ENCODE measurements around the gene CADPS. TPM values are rescaled to one million over a fixed set of nuclear protein-coding genes. Genes with fewer than 3 reads are reported as not detected.

Gene CADPS
- total RNA-seq, 2 donors from 2014 or later: not detected

- H3K27me3 Mint-ChIP-seq: peaks cover 7% of the 10 kb centered on the region
- no peak for ATAC-seq (replicated peaks)
- no peak overlapping the region for H3K4me3 Mint-ChIP-seq
- H3K4me1 Mint-ChIP-seq: no peaks in the 10 kb centered on the region
- H3K36me3 Mint-ChIP-seq (ENCODE audit: low read depth): no peaks in the 10 kb centered on the region
- no peaks in the 10 kb centered on the region for H3K9me3 Mint-ChIP-seq
- no peak overlapping the region for H3K27ac Mint-ChIP-seq
Observed at GRCh38 chr3:62546266-62546665, 328.9 kb downstream of the CADPS start.

GRCh38 chr3:62542185-62542584, 333.0 kb downstream of the CADPS start:
- Mint-ChIP-seq H3K4me3 (no peak overlapping the region), H3K4me1 (no peaks in the 10 kb centered on the region), H3K36me3 (ENCODE audit: low read depth) (no peaks in the 10 kb centered on the region), H3K27ac (no peak overlapping the region), H3K27me3 (peaks cover 5% of the 10 kb centered on the region), H3K9me3 (no peaks in the 10 kb centered on the region)
- ATAC-seq (replicated peaks): no peak

- ATAC-seq (replicated peaks): no peak
- Mint-ChIP-seq H3K4me1 (no peaks in the 10 kb centered on the region), H3K27me3 (peaks cover 5% of the 10 kb centered on the region), H3K9me3 (no peaks in the 10 kb centered on the region), H3K27ac (no peak overlapping the region), H3K4me3 (no peak overlapping the region), H3K36me3 (ENCODE audit: low read depth) (no peaks in the 10 kb centered on the region)
Observed at GRCh38 chr3:62539762-62540161, 335.5 kb downstream of the CADPS start.

- H3K27ac Mint-ChIP-seq: no peak overlapping the region
Observed at GRCh38 chr3:62538691-62539356, 336.4 kb downstream of the CADPS start.

GRCh38 chr3:62534326-62534725, 340.9 kb downstream of the CADPS start:
- Mint-ChIP-seq H3K4me3 (no peak overlapping the region), H3K9me3 (no peaks in the 10 kb centered on the region), H3K36me3 (ENCODE audit: low read depth) (no peaks in the 10 kb centered on the region), H3K27me3 (peaks cover 5% of the 10 kb centered on the region), H3K27ac (no peak overlapping the region), H3K4me1 (no peaks in the 10 kb centered on the region)
- ATAC-seq (replicated peaks): no peak

More at GRCh38 chr3:62538691-62539356, 336.4 kb downstream of the CADPS start:
- no peak for ATAC-seq (replicated peaks)
- H3K27me3 Mint-ChIP-seq: peaks cover 5% of the 10 kb centered on the region
- no peaks in the 10 kb centered on the region for H3K9me3 Mint-ChIP-seq
- H3K4me3 Mint-ChIP-seq: no peak overlapping the region
- H3K4me1 Mint-ChIP-seq: no peaks in the 10 kb centered on the region
- H3K36me3 Mint-ChIP-seq (ENCODE audit: low read depth): no peaks in the 10 kb centered on the region

GRCh38 chr3:62532796-62533195, 342.4 kb downstream of the CADPS start:
- H3K27me3 Mint-ChIP-seq: no peaks in the 10 kb centered on the region
- H3K4me3 Mint-ChIP-seq: no peak overlapping the region
- no peak for ATAC-seq (replicated peaks)
- H3K27ac Mint-ChIP-seq: no peak overlapping the region
- no peaks in the 10 kb centered on the region for H3K9me3 Mint-ChIP-seq
- no peaks in the 10 kb centered on the region for H3K4me1 Mint-ChIP-seq
- no peaks in the 10 kb centered on the region for H3K36me3 Mint-ChIP-seq (ENCODE audit: low read depth)

GRCh38 chr3:62531981-62532380, 343.2 kb downstream of the CADPS start:
- Mint-ChIP-seq H3K4me1 (no peaks in the 10 kb centered on the region), H3K27ac (no peak overlapping the region), H3K9me3 (no peaks in the 10 kb centered on the region), H3K4me3 (no peak overlapping the region), H3K27me3 (no peaks in the 10 kb centered on the region), H3K36me3 (ENCODE audit: low read depth) (no peaks in the 10 kb centered on the region)
- ATAC-seq (replicated peaks): no peak

GRCh38 chr3:62531493-62531892, 343.7 kb downstream of the CADPS start:
- no peak overlapping the region for H3K27ac Mint-ChIP-seq
- no peaks in the 10 kb centered on the region for H3K9me3 Mint-ChIP-seq
- no peak for ATAC-seq (replicated peaks)
- H3K36me3 Mint-ChIP-seq (ENCODE audit: low read depth): no peaks in the 10 kb centered on the region
- no peaks in the 10 kb centered on the region for H3K4me1 Mint-ChIP-seq
- H3K4me3 Mint-ChIP-seq: no peak overlapping the region
- no peaks in the 10 kb centered on the region for H3K27me3 Mint-ChIP-seq

- H3K36me3 Mint-ChIP-seq (ENCODE audit: low read depth): no peaks in the 10 kb centered on the region
- H3K4me3 Mint-ChIP-seq: no peak overlapping the region
- H3K27ac Mint-ChIP-seq: no peak overlapping the region
- no peaks in the 10 kb centered on the region for H3K4me1 Mint-ChIP-seq
- no peak for ATAC-seq (replicated peaks)
- peaks cover 6% of the 10 kb centered on the region for H3K27me3 Mint-ChIP-seq
- peaks cover 4% of the 10 kb centered on the region for H3K9me3 Mint-ChIP-seq
Observed at GRCh38 chr3:62529230-62529629, 346.0 kb downstream of the CADPS start.

GRCh38 chr3:62527474-62527873, 347.7 kb downstream of the CADPS start:
- Mint-ChIP-seq H3K36me3 (ENCODE audit: low read depth) (no peaks in the 10 kb centered on the region), H3K9me3 (peaks cover 4% of the 10 kb centered on the region), H3K4me3 (no peak overlapping the region), H3K27ac (no peak overlapping the region), H3K27me3 (peaks cover 7% of the 10 kb centered on the region), H3K4me1 (no peaks in the 10 kb centered on the region)
- ATAC-seq (replicated peaks): no peak

GRCh38 chr3:62525281-62525680, 349.9 kb downstream of the CADPS start:
- H3K4me3 Mint-ChIP-seq: no peak overlapping the region
- no peak for ATAC-seq (replicated peaks)
- no peaks in the 10 kb centered on the region for H3K4me1 Mint-ChIP-seq
- peaks cover 7% of the 10 kb centered on the region for H3K27me3 Mint-ChIP-seq
- peaks cover 4% of the 10 kb centered on the region for H3K9me3 Mint-ChIP-seq
- no peaks in the 10 kb centered on the region for H3K36me3 Mint-ChIP-seq (ENCODE audit: low read depth)
- H3K27ac Mint-ChIP-seq: no peak overlapping the region

- Mint-ChIP-seq H3K4me3 (no peak overlapping the region), H3K27ac (no peak overlapping the region), H3K27me3 (peaks cover 9% of the 10 kb centered on the region), H3K36me3 (ENCODE audit: low read depth) (no peaks in the 10 kb centered on the region), H3K4me1 (no peaks in the 10 kb centered on the region), H3K9me3 (peaks cover 4% of the 10 kb centered on the region)
- ATAC-seq (replicated peaks): no peak
Observed at GRCh38 chr3:62523672-62524071, 351.5 kb downstream of the CADPS start.

- no peak overlapping the region for H3K4me3 Mint-ChIP-seq
- no peak overlapping the region for H3K27ac Mint-ChIP-seq
- H3K9me3 Mint-ChIP-seq: peaks cover 4% of the 10 kb centered on the region
- H3K27me3 Mint-ChIP-seq: peaks cover 13% of the 10 kb centered on the region
- ATAC-seq (replicated peaks): no peak
- no peaks in the 10 kb centered on the region for H3K36me3 Mint-ChIP-seq (ENCODE audit: low read depth)
- no peaks in the 10 kb centered on the region for H3K4me1 Mint-ChIP-seq
Observed at GRCh38 chr3:62521464-62522105, 353.6 kb downstream of the CADPS start.

GRCh38 chr3:62503516-62503915, 371.7 kb downstream of the CADPS start:
- Mint-ChIP-seq H3K4me1 (no peaks in the 10 kb centered on the region), H3K27me3 (peaks cover 3% of the 10 kb centered on the region), H3K9me3 (no peaks in the 10 kb centered on the region), H3K4me3 (no peak overlapping the region), H3K36me3 (ENCODE audit: low read depth) (no peaks in the 10 kb centered on the region), H3K27ac (no peak overlapping the region)
- ATAC-seq (replicated peaks): no peak
